Endothelial cell of umbilical vein (primary cell): ENCODE data around the gene FBXW10B. TPM values are rescaled to one million over a fixed set of nuclear protein-coding genes. Genes with fewer than 3 reads are reported as not detected.

Experiments
- BruUV-seq: library from RNA; stranded (reverse); fragments of 400-500 nt; replicated peaks from 2 replicates; lab custom pipeline; 2021; lab: Mats Ljungman, UMichigan
- CTCF ChIA-PET: fragments of 300-600, 350-600 bp; sonication (Branson Sonifier 250); formaldehyde crosslinking; loops from one replicate; lab custom pipeline; 2021; ENCODE audit warnings: antibody characterized with exemption, inconsistent platforms; lab: Charles Lee
- POLR2A ChIA-PET: fragments of 300-600, 350-600 bp; sonication (Branson Sonifier 250); formaldehyde crosslinking; loops from one replicate; lab custom pipeline; 2021; ENCODE audit warnings: antibody characterized with exemption, inconsistent platforms; lab: Charles Lee
- DNase-seq: peaks from one replicate; pipeline ENCODE4 v3.0.0-alpha.2; 2011; ENCODE audit warnings: low read depth, low spot score
- FAIRE-seq: peaks from 2 replicates; lab custom pipeline; 2011; peaks lifted over from hg19 to GRCh38; lab: Jason Lieb, UNC
- H2AFZ ChIP-seq: 2 replicates; pipeline ENCODE4 v1.6.0; 2012; ENCODE audit warnings: low read depth, low read length, control low read depth, inconsistent platforms
- H3K27ac ChIP-seq: 2 replicates; pipeline ENCODE4 v1.5.1; 2011; ENCODE audit warnings: low read depth, mild to moderate bottlenecking, control low read depth, low read length, moderate library complexity; ENCODE audit not compliant: insufficient read depth
- H3K27me3 ChIP-seq, 2 experiments: 2 replicates each; pipeline versions ENCODE4 v1.6.0 to v1.6.1; 2011; ENCODE audit warnings: low read length in 2 of 2, mixed read lengths in 1 of 2; ENCODE audit not compliant: control insufficient read depth in 2 of 2, insufficient read depth in 2 of 2
- H3K36me3 ChIP-seq, 2 experiments: 2 replicates in 1 of 2; 3 replicates in 1 of 2; pipeline ENCODE4 v1.5.1; 2011; ENCODE audit warnings: low read length in 2 of 2, mild to moderate bottlenecking in 1 of 2, moderate library complexity in 1 of 2; ENCODE audit not compliant: control insufficient read depth in 2 of 2, insufficient read depth in 2 of 2; ENCODE audit errors: extremely low read depth in 1 of 2
- H3K4me1 ChIP-seq: 3 replicates; pipeline ENCODE4 v1.5.1; 2011; ENCODE audit warnings: mild to moderate bottlenecking, low read length; ENCODE audit not compliant: control insufficient read depth, insufficient read depth; ENCODE audit errors: extremely low read depth
- H3K4me2 ChIP-seq: 2 replicates; pipeline ENCODE4 v1.6.1; 2011; ENCODE audit warnings: low read length, control low read depth, mixed read lengths; ENCODE audit not compliant: insufficient read depth
- H3K4me3 ChIP-seq, 3 experiments: fragments of 200-600 bp in 1 of 3; sonication (generic), shearing (Covaris generic) in 1 of 3; replicated peaks in 1 of 3; 2 replicates each; pipeline ENCODE4 v1.5.1; 2011 to 2016; ENCODE audit warnings: control low read depth in 3 of 3, low read length in 3 of 3, mild to moderate bottlenecking in 2 of 3, inconsistent platforms in 1 of 3, low read depth in 1 of 3, moderate library complexity in 1 of 3; ENCODE audit not compliant: insufficient read depth in 1 of 3
- H3K79me2 ChIP-seq: 2 replicates; pipeline ENCODE4 v1.6.0; 2012; ENCODE audit warnings: low read length, inconsistent platforms; ENCODE audit not compliant: control insufficient read depth, insufficient read depth
- H3K9ac ChIP-seq: replicated peaks from 2 replicates; pipeline ENCODE3; 2011; ENCODE audit warnings: low read length, control low read depth; ENCODE audit not compliant: insufficient read depth; ENCODE audit errors: extremely low read depth
- H3K9me1 ChIP-seq: replicated peaks from 3 replicates; pipeline ENCODE4 v1.6.0; 2011; ENCODE audit warnings: mild to moderate bottlenecking, low read length; ENCODE audit not compliant: control insufficient read depth, insufficient read depth; ENCODE audit errors: extremely low read depth
- H3K9me3 ChIP-seq: replicated peaks from 2 replicates; pipeline ENCODE4 v1.5.1; 2012; ENCODE audit warnings: low read length, inconsistent platforms; ENCODE audit not compliant: control insufficient read depth, insufficient read depth
- H4K20me1 ChIP-seq: replicated peaks from 2 replicates; pipeline ENCODE3; 2011; ENCODE audit warnings: mild to moderate bottlenecking, low read length; ENCODE audit not compliant: control insufficient read depth, insufficient read depth; ENCODE audit errors: extremely low read depth
- CTCF ChIP-seq, 2 donors: IDR thresholded peaks; 1 replicate in 1 of 2; 2 replicates in 1 of 2; pipeline ENCODE4 v1.5.1; 2011; ENCODE audit warnings: low read length in 2 of 2, mild to moderate bottlenecking in 2 of 2, moderate library complexity in 2 of 2, control low read depth in 1 of 2, inconsistent platforms in 1 of 2, low read depth in 1 of 2; ENCODE audit not compliant: insufficient read depth in 1 of 2; ENCODE audit errors: extremely low read depth in 1 of 2
- EZH2 ChIP-seq: IDR thresholded peaks from 2 replicates; pipeline ENCODE4 v1.6.1; 2012; ENCODE audit warnings: borderline replicate concordance, low read depth, mild to moderate bottlenecking, moderate library complexity, low read length, inconsistent platforms; ENCODE audit not compliant: severe bottlenecking
- FOS ChIP-seq: IDR thresholded peaks from 2 replicates; pipeline ENCODE4 v1.6.1; 2011; ENCODE audit warnings: mild to moderate bottlenecking, low read length, moderate library complexity, borderline replicate concordance; ENCODE audit not compliant: insufficient read depth
- GATA2 ChIP-seq: IDR thresholded peaks from 2 replicates; pipeline ENCODE4 v1.7.0; 2011; ENCODE audit warnings: low read depth, mild to moderate bottlenecking, moderate library complexity, mixed read lengths, low read length; ENCODE audit not compliant: insufficient read length, insufficient read depth
- JUN ChIP-seq: IDR thresholded peaks from 2 replicates; pipeline ENCODE4 v1.6.1; 2011; ENCODE audit warnings: borderline replicate concordance, low read depth; ENCODE audit not compliant: insufficient read length, insufficient read depth
- MAX ChIP-seq: IDR thresholded peaks from 2 replicates; pipeline ENCODE4 v1.6.1; 2011; ENCODE audit not compliant: insufficient read depth, insufficient read length
- MYC ChIP-seq: IDR thresholded peaks from one replicate; pipeline ENCODE4 v1.6.1; 2011; ENCODE audit warnings: mild to moderate bottlenecking, low read depth, low read length
- POLR2A ChIP-seq: IDR thresholded peaks from 2 replicates; pipeline ENCODE4 v1.6.1; 2012; ENCODE audit warnings: low read depth, mild to moderate bottlenecking, control low read depth, low read length
- POLR2AphosphoS5 ChIP-seq: IDR thresholded peaks from 2 replicates; pipeline ENCODE4 v1.6.1; 2012; ENCODE audit warnings: low read depth, mild to moderate bottlenecking, control low read depth, low read length, moderate library complexity; ENCODE audit not compliant: insufficient read depth
- dilution Hi-C: fragments of 300-500 bp; cut with MboI; formaldehyde crosslinking; loops from one replicate; pipeline ENCODE4 v1.15.0; 2019; ENCODE audit warnings: low sequenced_read_pairs; ENCODE audit not compliant: extremely low pct_ligation_motif_present
- intact Hi-C: fragments of 100-400 bp; cut with micrococcal nuclease; formaldehyde crosslinking; loops from one replicate; pipeline ENCODE4 v1.10.0; 2022
- polyA plus RNA-seq, 4 experiments: library from polyadenylated mRNA; depleted of rRNA in 3 of 4; stranded (reverse) in 3 of 4; unstranded in 1 of 4; fragments of >200 nt; gene quantifications; 2 replicates each; pipeline versions ENCODE4 v1.2.1 to v1.2.3, GENCODE V29; 2011 to 2012; ENCODE audit warnings: missing spikeins in 1 of 4
- total RNA-seq: library from RNA; stranded (reverse); gene quantifications from 2 replicates; pipeline ENCODE4 v1.2.3, GENCODE V29; 2021

The FBXW10B gene
- total and polyA plus RNA-seq, 2 donors (not counting 3 experiments of a cell fraction or from before 2014, with no cell fraction given) = 1.3 to 2.5 TPM

- H4K20me1 ChIP-seq = no peaks in the 10 kb centered on the region
- FAIRE-seq (no peak), DNase-seq (no peak)
- H3K9me1 ChIP-seq = no peaks in the 10 kb centered on the region
- intact Hi-C loops = no loop called here
- H3K4me1 ChIP-seq = peaks cover 9% of the 10 kb centered on the region
- no peak overlapping the region for H3K27ac ChIP-seq
- no peaks in the 10 kb centered on the region for H3K36me3 ChIP-seq
- no peak overlapping the region for H2AFZ ChIP-seq
- ChIA-PET POLR2A (no interaction called here), CTCF (no interaction called here)
- dilution Hi-C loops = no loop called here
- H3K9me3 ChIP-seq = no peaks in the 10 kb centered on the region
- no peak overlapping the region for H3K4me3 ChIP-seq
- no peak overlapping the region for H3K4me2 ChIP-seq
- BruUV-seq = no TSS peak
- TF ChIP-seq MAX (no peak), CTCF (IDR thresholded peaks at IDR 0.05; ENCODE audit: extremely low read depth in 1 of 2, insufficient read depth in 1 of 2, low read depth in 1 of 2, low read length in 2 of 2) (no peak), EZH2 (no peak), MYC (no peak), POLR2AphosphoS5 (no peak), JUN (no peak), POLR2A (no peak), GATA2 (no peak), FOS (no peak)
- no peaks in the 10 kb centered on the region for H3K27me3 ChIP-seq
- H3K9ac ChIP-seq = no peak overlapping the region
- no peaks in the 10 kb centered on the region for H3K79me2 ChIP-seq
Measured at GRCh38 chr17:15663176-15663575, 43.7 kb upstream of the FBXW10B start.
